GM20431 (cell line): Measurements from ENCODE around the gene LONRF3.
"Not testable (repeated sequence)": the region's sequence is repeated elsewhere in the genome, so short reads cannot be mapped to it uniquely, and the experiment has no call there.

Experiments used
- in situ Hi-C: fragments of 300-500 bp; cut with MseI, MboI; formaldehyde crosslinking; loops from one replicate; pipeline ENCODE4 v1.15.0; 2020; ENCODE audit warnings: low sequenced_read_pairs; ENCODE audit not compliant: unreplicated experiment

Gene LONRF3

DNA sequence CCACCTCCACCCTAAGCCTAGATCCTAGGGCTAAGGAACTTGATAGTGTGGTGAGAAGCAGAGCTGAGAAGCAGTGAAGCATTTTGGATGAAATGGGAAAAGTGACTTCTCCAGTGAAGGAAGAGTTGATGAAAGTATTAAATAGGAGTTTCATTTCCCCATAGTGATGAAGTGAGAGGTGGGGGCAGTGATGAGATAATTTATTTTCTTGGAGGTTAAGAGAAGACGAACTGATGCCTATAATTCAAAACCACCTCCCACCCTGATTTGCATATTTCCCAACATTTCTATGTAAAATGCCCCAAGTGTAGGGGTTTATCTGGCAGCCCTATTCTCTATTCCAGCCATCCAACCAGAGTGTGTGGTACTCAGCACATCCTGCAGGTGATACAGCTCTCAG, 6.3 kb downstream of the LONRF3 start:
- in situ Hi-C loops: no loop called here

DNA sequence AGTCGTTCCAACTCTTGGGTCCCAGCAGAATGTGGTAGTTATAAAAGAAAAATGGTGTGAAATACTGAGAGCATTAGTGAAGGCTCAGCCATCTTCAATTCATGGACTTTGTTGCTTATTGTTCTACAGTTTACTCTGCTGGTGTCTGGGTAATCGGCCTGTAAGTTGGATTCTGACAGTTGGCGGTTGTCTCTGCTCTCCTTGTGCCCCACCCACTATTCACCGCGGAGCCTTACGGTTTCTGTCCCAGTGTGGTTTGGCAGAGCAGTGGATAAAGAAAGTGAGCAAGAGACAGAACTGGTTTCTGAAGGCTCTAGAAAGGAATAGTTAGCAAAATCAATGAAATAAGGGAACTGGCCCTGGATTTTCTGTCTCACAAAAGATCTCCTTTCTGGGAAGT, 9.1 kb downstream of the LONRF3 start:
- in situ Hi-C loops: no loop called here

DNA sequence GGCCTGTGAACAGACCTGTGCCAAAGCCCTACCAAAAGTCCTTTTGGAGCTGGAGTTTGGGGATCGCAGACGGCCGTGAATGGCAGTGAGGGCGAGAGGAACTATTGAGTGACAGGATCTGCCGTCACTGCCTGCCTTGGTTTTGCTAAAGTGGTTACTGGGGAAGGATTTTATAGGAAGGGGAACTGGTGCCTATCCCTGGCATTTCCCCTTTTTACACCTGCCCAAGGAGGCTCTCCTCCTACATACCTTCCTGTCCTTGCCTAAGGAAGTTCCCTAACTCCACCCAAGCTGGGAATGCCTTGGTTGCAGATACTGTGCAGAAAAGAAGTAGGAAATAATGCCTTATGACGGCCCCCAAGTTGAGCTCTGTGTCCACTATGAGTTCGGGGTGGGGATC, 14.5 kb downstream of the LONRF3 start:
- in situ Hi-C loops: no loop called here

DNA sequence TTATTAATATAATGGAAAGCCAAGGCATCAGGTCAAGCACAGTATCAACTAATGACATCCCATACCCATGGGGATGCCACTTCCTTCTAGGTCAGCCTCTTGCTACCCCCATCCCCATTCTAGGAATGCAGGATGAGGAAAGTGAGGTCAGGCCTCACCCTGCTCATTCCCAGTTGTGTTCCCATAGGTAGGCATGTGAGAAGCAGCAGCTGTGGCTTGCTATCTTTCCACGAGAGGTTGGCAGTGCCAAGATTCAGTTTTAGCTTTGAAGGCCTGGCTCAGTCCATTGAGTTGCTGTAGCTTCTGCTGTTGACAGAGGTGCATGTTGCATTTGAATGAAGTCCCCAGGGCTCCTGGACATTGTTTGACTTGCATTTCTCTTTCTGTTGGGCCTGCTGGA, 15.5 kb downstream of the LONRF3 start:
- in situ Hi-C loops: no loop called here

DNA sequence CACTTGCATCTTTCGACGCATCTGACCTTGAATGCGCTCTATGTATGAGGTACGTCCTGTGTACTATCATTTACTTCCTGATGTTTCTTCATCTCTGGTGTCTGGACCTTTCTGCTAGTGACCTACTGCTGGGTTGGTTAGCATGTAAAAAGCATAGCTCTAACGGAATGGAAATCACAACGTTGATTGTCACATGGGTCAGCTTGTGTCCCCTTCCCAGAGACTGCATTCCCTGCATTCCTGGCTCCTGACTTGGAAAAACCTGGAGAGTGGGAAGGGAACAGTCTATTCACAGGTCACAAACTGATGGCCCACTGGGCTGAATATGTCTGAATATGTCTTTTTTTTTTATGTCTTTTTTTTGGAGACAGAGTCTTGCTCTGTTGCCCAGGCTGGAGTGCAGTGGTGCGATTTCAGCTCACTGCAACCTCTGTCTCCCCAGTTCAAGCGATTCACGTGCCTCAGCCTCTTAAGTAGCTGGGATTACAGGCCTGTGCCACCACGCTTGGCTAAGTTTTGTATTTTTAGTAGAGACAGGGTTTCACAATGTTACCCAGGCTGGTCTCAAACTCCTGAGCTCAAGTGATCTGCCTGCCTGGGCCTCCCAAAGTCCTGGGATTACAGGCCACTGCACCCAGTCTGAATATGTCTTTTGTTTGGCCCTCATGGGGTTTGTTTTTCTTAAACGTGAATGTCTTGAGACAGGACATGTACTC, 16.3 kb downstream of the LONRF3 start:
- in situ Hi-C loops: no loop called here

DNA sequence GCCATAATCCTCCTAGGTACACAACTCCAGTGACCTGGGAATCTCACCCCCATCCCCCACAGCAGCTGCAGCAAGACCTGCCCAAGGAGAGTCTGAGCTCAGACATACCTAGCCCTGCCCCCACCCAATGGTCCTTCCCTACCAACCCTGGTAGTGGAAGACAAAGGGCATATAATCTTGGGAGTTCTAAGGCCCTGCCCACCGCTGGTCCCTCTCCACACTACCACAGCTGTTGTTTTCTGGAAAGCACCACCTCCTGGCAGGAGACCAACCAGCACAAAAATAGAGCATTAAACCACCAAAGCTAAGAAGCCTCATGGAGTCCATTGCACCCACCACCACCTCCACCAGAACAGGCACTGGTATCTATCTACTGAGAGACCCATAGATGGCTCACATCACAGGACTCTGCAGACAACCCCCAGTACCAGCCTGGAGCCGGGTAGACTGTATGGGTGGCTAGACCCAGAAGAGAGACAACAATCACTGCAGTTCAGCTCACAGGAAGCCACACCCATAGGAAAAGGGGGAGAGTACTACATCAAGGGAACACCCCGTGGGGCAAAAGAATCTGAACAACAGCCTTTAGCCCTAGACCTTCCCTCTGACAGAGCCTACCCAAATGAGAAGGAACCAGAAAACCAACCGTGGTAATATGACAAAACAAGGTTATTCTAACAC, 18.2 kb downstream of the LONRF3 start:
- in situ Hi-C loops: not testable (repeated sequence)

DNA sequence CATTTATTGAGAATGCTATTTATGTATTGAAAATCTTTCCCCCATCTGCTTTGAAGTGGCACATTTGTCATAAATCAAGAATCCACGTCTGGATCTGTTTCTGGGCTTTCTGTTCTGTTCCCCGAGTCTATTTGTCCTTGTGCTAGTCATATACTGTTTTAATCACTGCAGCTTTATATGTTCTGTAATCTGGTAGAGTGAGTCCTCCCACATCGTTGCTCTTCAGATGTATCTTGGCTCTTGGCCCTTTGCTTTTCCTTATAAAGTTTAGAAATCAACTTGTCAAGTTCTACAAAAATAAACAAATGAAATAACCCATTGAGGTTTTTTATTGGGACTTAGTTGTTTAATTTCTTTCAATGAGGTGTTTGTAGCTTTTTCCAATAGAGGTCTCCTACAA, 29.0 kb downstream of the LONRF3 start:
- in situ Hi-C loops: no loop called here

DNA sequence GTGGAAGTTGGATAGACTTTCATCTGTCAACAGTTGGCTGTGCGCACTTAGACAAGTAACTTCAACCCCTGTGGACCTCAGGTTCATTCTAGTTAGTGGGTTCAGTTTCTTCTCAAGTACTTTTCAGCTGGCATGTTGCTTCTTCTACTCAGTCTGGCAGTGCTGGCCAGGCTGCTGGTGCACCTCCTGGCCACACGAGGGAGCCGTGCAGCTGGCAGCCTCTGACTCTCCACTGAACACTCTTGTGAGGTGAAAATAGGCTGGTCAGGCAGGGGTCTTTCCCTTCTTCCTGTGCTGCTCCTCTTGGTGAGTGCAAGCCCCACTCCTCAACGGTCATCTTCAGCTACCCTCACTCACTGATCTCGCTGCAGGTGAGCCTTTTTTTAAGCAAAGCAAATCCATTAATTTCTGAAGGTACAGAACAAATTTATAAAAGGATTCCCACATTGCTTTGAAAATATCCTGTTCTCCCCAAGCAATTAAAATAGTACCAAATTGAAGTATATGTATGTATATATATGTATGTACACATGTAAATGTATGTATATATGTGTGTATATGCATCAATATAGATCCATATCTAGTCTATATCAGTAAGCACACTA, 30.6 kb downstream of the LONRF3 start:
- in situ Hi-C loops: no loop called here

DNA sequence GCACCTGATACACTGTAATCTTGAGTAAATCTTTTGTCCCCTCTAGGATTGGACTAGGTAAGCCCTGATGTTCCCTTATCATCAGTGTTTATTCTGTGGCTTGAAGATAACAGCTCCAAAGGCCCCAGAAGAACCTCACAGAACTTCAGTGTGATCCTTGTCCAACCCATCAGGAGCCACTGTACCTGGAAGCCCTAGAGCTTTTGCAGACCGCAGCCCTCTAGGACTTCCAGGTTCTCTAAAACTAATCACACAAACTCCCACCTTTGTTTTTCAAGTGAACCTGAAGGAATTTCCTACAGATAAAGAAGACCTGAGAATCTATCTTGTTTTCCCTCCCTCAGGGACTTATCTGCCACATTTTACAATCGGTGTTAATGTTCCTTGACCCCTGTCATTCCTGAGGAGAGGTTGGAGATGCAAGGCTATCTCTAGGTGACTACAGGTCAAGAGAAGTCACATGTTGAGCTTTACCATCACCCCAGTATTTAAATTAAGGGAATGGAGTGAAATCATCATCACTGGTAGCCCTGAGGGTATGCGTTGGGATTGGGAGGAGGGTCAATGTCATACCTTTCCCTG, 32.9 kb downstream of the LONRF3 start:
- in situ Hi-C loops: no loop called here

DNA sequence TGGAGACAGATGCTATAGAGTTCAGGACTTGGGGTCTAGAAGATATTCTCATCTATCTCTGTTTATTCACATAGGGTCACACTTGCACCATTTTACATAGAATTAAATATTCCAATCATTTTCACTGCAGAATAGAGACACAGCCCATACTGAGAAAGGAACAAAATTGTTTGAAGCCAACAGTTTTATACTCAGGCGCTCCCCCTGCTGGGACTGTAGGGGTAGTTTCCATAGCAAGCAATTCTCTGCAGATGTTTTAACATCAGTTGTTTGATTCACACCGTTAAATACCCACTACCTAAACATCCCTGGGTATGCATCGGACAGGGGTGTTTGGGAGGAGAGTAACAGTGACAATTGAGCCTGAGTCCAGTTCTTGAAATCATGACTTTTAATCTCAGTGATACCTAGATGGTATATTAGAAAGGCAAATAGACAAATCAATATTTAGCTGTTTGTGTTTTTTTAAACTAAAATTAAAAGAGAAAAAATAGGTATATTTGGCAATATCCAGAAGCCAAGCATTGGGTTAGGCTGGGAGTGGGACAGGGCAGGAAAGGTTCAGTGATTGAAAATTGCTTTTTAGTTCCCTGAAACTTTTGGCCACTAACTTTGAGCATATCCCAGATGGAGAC, 33.8 kb downstream of the LONRF3 start:
- in situ Hi-C loops: no loop called here

DNA sequence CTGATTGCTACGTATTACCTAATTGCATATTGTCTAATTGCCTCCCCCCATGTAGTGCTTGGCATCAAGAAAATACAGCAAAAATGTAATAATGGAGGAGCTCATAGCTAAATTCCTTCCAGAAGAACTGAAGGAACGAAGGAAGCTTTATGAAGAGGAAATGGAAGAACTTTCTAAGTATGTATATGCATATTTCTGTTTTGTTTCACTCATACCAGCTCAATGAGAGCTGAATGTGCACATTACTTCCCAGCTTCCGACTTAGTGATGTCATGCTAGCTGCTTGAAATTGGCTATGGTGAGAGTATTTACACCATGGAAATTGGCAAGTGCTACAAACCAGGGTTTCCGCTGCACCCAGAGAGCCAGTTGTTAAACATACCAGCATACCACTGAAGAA, 34.7 kb downstream of the LONRF3 start:
- in situ Hi-C loops: no loop called here

DNA sequence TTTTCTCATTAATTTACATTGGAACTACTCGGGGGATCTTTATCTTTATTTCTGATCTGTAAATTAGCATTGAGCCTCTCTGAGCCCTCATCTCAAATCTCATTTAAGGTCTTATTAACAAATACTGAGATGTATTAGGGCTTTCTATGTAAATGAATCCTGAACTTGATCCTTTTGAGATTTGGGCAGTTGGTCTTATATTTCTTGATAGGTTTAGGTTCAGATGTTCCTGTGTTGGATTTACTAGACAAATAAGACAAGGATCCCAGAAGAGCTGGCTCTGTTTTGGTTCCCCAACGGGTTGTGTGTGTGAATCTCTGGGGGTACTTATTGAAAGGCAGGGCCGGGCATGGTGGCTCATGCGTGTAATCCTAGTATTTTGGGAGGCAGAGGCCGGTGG, 36.1 kb downstream of the LONRF3 start:
- in situ Hi-C loops: no loop called here

DNA sequence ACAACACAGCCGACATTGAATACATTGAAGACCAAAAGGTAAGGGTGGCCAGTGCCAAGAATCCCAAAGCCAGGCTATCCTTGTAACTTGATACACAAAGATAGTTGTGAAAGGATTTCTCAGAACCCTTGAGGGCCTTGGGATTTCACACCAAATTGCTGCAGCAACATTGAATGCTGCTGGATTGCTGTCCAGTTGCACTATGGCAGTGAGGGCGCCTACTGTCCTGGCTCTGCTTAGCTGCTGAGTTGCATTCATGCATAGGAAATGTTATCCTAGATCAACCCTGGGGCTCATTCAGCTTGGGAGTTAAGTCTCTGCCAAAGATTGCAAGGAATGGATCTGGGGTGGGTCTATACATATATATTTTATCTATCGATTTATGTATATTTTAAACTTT, 38.7 kb downstream of the LONRF3 start:
- in situ Hi-C loops: no loop called here

DNA sequence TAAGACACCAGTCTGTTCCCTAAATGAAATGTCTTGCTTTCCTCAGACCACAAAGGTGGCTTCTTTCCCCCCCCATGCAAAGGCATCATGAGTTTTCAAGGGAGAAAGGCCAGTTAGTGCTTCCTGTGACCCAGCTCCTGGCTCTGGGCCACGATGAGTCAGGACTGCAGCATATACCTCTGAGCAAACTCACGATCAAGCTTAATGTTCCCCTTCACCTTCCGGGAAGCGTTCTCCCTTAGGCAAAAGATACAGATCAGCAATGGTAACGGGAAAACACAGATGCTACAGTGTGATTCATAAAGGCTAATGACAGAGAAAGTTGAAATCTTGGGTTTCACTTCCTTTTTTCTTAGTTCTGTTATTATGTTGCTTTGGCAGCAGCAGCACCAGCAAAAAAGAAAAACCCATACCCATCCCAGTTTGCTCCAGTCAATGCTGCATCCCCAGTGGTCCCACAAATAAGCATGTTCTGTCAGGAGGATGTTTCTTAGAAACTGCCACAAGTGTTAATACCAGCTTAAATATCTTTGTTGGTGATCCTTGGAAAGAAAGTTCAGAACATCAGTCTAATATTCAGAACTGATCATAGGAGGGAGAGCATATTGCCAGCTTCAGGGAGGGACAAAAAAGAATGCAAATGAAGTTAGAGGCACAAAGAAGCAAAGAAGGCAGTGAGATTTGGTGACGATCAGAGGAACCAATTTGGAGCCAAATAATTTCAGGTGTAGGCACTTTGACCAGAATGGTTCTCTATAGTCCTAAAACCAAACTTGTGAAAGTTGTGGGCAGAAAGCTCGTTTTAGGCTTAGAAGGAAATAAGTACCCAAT, 41.2 kb downstream of the LONRF3 start:
- in situ Hi-C loops: no loop called here

DNA sequence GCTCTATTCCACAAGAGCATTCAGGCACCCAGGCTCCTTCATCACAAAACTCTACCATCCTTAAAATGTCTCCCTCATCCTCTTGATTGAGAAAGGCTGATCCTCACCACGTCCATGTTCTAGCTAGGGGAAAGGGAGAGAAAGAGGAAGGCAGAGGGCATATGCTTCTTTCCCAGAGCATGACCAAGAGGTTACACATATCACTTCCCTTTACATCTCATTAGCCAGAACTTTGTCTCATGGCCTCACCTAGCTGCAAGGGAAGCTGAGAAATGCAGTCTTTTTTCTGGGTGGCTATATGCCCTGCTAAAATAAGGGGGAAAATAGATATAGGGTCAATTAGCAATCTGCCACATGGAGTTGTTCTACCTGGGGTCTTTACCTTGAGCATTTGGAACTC, 42.7 kb downstream of the LONRF3 start:
- in situ Hi-C loops: no loop called here

DNA sequence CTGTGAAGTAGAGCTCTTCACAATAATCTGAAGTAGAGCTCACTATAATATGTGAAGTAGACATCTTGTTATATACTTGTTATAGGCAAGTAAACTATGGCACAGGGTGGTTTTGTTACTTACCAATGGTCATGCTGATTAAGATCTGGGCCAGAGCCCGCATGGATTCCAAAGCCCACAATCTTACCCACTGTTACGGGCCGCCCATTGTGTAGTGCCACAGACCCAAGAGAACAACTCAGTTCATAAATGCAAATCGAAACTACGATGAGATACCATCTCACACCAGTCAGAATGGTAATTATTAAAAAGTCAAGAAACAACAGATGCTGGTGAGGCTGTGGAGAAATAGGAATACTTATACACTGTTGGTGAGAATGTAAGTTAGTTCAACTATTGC, 51.5 kb downstream of the LONRF3 start:
- in situ Hi-C loops: no loop called here

DNA sequence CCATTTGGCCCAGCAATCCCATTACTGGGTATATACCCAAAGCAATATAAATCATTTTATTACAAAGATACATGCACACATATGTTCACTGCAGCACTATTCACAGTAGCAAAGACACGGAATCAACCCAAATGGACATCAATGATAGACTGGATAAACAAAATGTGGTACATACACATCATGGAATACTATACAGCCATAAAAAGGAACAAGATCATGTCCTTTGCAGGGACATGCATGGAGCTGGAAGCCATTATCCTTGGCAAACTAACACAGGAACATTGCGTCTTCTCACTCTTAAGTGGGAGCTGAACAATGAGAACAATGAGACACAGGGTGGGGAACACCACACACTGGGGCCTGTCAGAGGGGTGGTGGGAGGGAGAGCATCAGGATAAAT, 51.9 kb downstream of the LONRF3 start:
- in situ Hi-C loops: not testable (repeated sequence)

DNA sequence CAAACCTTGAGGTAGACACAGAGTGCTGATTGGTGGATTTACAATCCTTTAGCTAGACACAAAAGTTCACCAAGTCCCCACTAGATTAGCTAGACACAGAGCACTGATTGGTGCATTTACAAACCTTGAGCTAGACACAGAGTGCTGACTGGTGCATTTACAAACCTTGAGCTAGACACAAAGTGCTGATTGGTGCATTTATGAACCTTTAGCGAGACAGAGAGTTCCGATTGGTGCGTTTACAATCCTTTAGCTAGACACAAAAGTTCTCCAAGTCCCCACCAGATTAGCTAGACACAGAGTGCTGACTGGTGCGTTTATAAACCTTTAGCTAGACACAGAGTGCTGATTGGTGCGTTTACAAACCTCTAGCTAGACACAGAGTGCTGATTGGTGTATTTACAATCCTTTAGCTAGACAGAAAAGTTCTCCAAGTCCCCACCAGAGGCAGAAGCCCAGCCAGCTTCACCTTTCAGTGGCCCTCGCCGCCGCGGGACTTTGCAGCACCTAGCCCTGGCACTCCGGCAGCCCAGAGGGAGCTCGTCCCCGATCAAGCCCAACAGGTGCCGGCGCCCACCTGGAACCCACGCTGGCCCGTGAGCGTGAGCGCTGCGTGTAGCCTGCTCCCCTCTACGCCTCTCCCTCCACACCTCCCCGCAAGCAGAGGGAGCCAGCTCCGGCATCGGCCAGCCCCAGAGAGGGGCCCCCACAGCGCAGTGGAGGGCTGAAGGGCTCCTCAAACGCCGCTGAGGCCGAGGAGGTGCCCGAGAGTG, 53.7 kb downstream of the LONRF3 start:
- in situ Hi-C loops: not testable (repeated sequence)

DNA sequence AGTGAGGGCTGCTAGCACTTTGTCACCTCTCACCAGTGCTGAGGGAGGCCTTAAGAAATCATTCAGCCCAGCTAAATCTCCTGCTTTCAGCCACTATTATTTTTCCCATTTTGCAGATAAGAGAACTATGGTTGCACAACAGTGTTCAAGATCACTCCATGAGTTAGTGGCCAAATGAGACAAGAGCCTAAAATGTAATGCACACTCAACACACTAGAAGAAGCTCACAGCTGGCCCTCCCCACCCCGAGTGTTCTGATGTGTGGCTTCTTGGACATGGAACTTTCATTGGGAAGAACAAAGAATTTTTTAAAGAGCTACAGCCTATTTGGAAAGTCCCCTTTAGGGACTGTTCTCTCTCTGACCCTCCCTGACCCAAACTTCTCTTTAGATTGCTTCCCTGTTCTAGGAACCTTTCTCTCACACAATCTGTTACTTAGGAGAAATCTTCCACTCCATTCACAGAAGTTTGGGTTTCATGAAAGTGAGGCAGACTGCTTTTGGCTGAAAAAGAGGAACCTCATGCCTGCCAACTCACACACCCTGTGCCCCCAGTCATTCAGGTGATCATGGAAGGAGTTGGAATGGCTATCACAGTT, 54.4 kb downstream of the LONRF3 start:
- in situ Hi-C loops: no loop called here
